K562 (cell line): ENCODE measurements around the gene ZNF669. TPM values are rescaled to one million over a fixed set of nuclear protein-coding genes. Genes with fewer than 3 reads are reported as not detected.
A peak's percentile ranks its signal among the peaks of the same experiment; 100 is the strongest.

Experiments
- ATAC-seq: fragments of 200-7000 bp; cut with Tn5 transposase; 3 replicates; pipeline ENCODE4 v1.9.1; 2020; ENCODE audit warnings: moderate library complexity
- BruUV-seq: library from RNA; stranded (reverse); fragments of 400-500 nt; replicated peaks from 2 replicates; lab custom pipeline; 2021; lab: Mats Ljungman, UMichigan
- CTCF ChIA-PET: fragments of 300-600 bp; formaldehyde crosslinking; extraction: SDS; loops from one replicate; lab custom pipeline; 2021; ENCODE audit warnings: low intra/inter-chr PET ratio; lab: Yijun Ruan, JAX
- POLR2A ChIA-PET: fragments of 300-600, 350-650 bp; sonication (Branson Sonifier 250); formaldehyde crosslinking; extraction: SDS; loops from one replicate; lab custom pipeline; 2021; ENCODE audit warnings: antibody characterized with exemption, inconsistent platforms; lab: Yijun Ruan, JAX
- DNase-seq, 4 experiments: peaks; one replicate each; pipeline versions ENCODE4 v3.0.0 to v3.0.0-alpha.2; 2011 to 2018; ENCODE audit warnings: low spot score in 3 of 4, mixed read lengths in 3 of 4; ENCODE audit errors: extremely low read depth in 1 of 4
- FAIRE-seq: peaks from 2 replicates; lab custom pipeline; 2011; peaks lifted over from hg19 to GRCh38; lab: Jason Lieb, UNC
- H2AFZ ChIP-seq: 2 replicates; pipeline ENCODE4 v1.6.0; 2011; ENCODE audit warnings: low read depth, low read length, control low read depth, inconsistent platforms
- H3K27ac ChIP-seq: fragments of 200-600 bp; 3 replicates; pipeline ENCODE4 v1.8.0; 2011; ENCODE audit warnings: low read depth, mild to moderate bottlenecking, control low read depth, inconsistent platforms, low read length, moderate library complexity, mixed read lengths; ENCODE audit errors: extremely low read depth
- H3K27me3 ChIP-seq, 2 experiments: fragments of 300-600 bp in 1 of 2; 2 replicates in 1 of 2; 3 replicates in 1 of 2; pipeline versions ENCODE4 v1.6.0 to v1.8.0; 2011; ENCODE audit warnings: inconsistent platforms in 2 of 2, low read length in 2 of 2, mild to moderate bottlenecking in 1 of 2, mixed read lengths in 1 of 2, moderate library complexity in 1 of 2; ENCODE audit not compliant: control insufficient read depth in 2 of 2, insufficient read depth in 2 of 2
- H3K36me3 ChIP-seq: fragments of 300-600 bp; 3 replicates; pipeline ENCODE4 v1.8.0; 2011; ENCODE audit warnings: mild to moderate bottlenecking, low read length, inconsistent platforms; ENCODE audit not compliant: control insufficient read depth, insufficient read depth
- H3K4me1 ChIP-seq, 2 experiments: fragments of 200-600 bp in 1 of 2; replicated peaks in 1 of 2; 2 replicates in 1 of 2; 3 replicates in 1 of 2; pipeline versions ENCODE4 v1.5.1 to v1.8.0; 2011; ENCODE audit warnings: inconsistent platforms in 2 of 2, low read length in 2 of 2, mild to moderate bottlenecking in 1 of 2, mixed read lengths in 1 of 2, moderate library complexity in 1 of 2; ENCODE audit not compliant: control insufficient read depth in 2 of 2, insufficient read depth in 2 of 2
- H3K4me2 ChIP-seq: 2 replicates; pipeline ENCODE4 v1.6.1; 2011; ENCODE audit warnings: low read length, control low read depth, inconsistent platforms, mixed read lengths; ENCODE audit not compliant: insufficient read depth
- H3K4me3 ChIP-seq: fragments of 200-600 bp; sonication (generic), shearing (Covaris generic); 2 replicates; pipeline ENCODE4 v1.5.1; 2016; ENCODE audit warnings: control low read depth, inconsistent platforms
- H3K79me2 ChIP-seq: fragments of 200-600 bp; 3 replicates; pipeline ENCODE4 v1.8.0; 2011; ENCODE audit warnings: low read length, inconsistent platforms; ENCODE audit not compliant: control insufficient read depth, insufficient read depth
- H3K9ac ChIP-seq, 2 experiments: 2 replicates each; pipeline versions ENCODE4 v1.6.0 to v1.6.1; 2011; ENCODE audit warnings: low read depth in 2 of 2, low read length in 2 of 2, control low read depth in 1 of 2, inconsistent platforms in 1 of 2, mild to moderate bottlenecking in 1 of 2, mixed read lengths in 1 of 2; ENCODE audit not compliant: insufficient read depth in 1 of 2
- H3K9me1 ChIP-seq: one replicate; pipeline ENCODE4 v1.6.0; 2011; ENCODE audit warnings: inconsistent platforms, mild to moderate bottlenecking, low read length, moderate library complexity; ENCODE audit not compliant: control insufficient read depth, insufficient read depth
- H3K9me3 ChIP-seq: replicated peaks from 2 replicates; pipeline ENCODE4 v1.5.1; 2011; ENCODE audit warnings: low read depth, low read length, inconsistent platforms; ENCODE audit not compliant: control insufficient read depth, insufficient read depth
- H4K20me1 ChIP-seq: replicated peaks from 2 replicates; pipeline ENCODE4 v1.6.1; 2011; ENCODE audit warnings: low read length, inconsistent platforms, mixed read lengths; ENCODE audit not compliant: control insufficient read depth, insufficient read depth
- CBFB ChIP-seq: sonication (generic); formaldehyde crosslinking; IDR thresholded peaks from 2 replicates; pipeline ENCODE4 v1.4.0; 2020; ENCODE audit warnings: mild to moderate bottlenecking, missing genetic modification reagents
- CBX3 ChIP-seq, 2 experiments: IDR thresholded peaks; 1 replicate in 1 of 2; 2 replicates in 1 of 2; pipeline ENCODE4 v1.6.1; 2012; ENCODE audit warnings: inconsistent platforms in 2 of 2, low read length in 2 of 2, borderline replicate concordance in 1 of 2, control low read depth in 1 of 2
- FOXJ2 ChIP-seq: fragments of 200-800 bp; sonication (Bioruptor generic); IDR thresholded peaks from 2 replicates; pipeline ENCODE4 v1.6.1; 2016; ENCODE audit warnings: missing genetic modification characterization, missing compliant biosample characterization
- FOXK1 ChIP-seq: sonication (generic); formaldehyde crosslinking; IDR thresholded peaks from 2 replicates; pipeline ENCODE4 v1.8.0; 2022; ENCODE audit warnings: missing genetic modification reagents, mild to moderate bottlenecking, borderline replicate concordance
- NFXL1 ChIP-seq: fragments of 450-650 bp; formaldehyde crosslinking; IDR thresholded peaks from 2 replicates; pipeline ENCODE4 v1.4.0; 2021; ENCODE audit warnings: mild to moderate bottlenecking
- PRPF4 ChIP-seq: fragments of 200-400 bp; formaldehyde crosslinking; IDR thresholded peaks from one replicate; pipeline ENCODE4 v1.6.1; 2017; ENCODE audit warnings: low read length, low read depth, mild to moderate bottlenecking; ENCODE audit not compliant: insufficient read depth, poor library complexity, severe bottlenecking
- RBFOX2 ChIP-seq: fragments of 200-400 bp; formaldehyde crosslinking; IDR thresholded peaks from 2 replicates; pipeline ENCODE4 v1.6.1; 2017; ENCODE audit warnings: low read depth, mild to moderate bottlenecking, low read length, moderate library complexity
- SRSF3 ChIP-seq: fragments of 200-400 bp; formaldehyde crosslinking; IDR thresholded peaks from 2 replicates; pipeline ENCODE4 v1.6.1; 2016; ENCODE audit warnings: mild to moderate bottlenecking, low read length, moderate library complexity; ENCODE audit not compliant: insufficient read depth
- STAG1 ChIP-seq: sonication (generic); formaldehyde crosslinking; IDR thresholded peaks from 2 replicates; pipeline ENCODE4 v1.5.0; 2020; ENCODE audit warnings: missing genetic modification reagents, borderline replicate concordance
- XRCC4 ChIP-seq: IDR thresholded peaks from one replicate; pipeline ENCODE4 v1.6.1; 2011; ENCODE audit not compliant: insufficient read depth, insufficient read length; ENCODE audit errors: extremely low read depth
- ZNF347 ChIP-seq: fragments of 450-650 bp; formaldehyde crosslinking; IDR thresholded peaks from 2 replicates; pipeline ENCODE4 v1.4.0; 2020; ENCODE audit warnings: low read depth, mild to moderate bottlenecking, moderate library complexity
- ZNF518B ChIP-seq: fragments of 250-450 bp; sonication (Bioruptor Pico); IDR thresholded peaks from 2 replicates; pipeline ENCODE4 v1.5.0; 2021; ENCODE audit warnings: mild to moderate bottlenecking, moderate library complexity
- WGBS: fragments of 100-300 bp; shearing (Covaris generic); methylation state at CpG from one replicate; pipeline ENCODE4 v1.1.6; 2016; ENCODE audit warnings: low coverage, mixed read lengths; ENCODE audit not compliant: insufficient coverage; ENCODE audit errors: missing lambda C conversion rate; 5-methylcytosine and 5-hydroxymethylcytosine counted together
- in situ Hi-C: fragments of 300-500 bp; cut with MboI; formaldehyde crosslinking; loops from 4 replicates; pipeline ENCODE4 v1.15.0; 2018; ENCODE audit warnings: inconsistent platforms, mixed read lengths
- intact Hi-C: fragments of 100-400 bp; cut with micrococcal nuclease; formaldehyde crosslinking; loops from 2 replicates; pipeline ENCODE4 v1.14.2; 2022
- polyA plus RNA-seq, 8 experiments: library from polyadenylated mRNA; depleted of rRNA in 4 of 8; stranded (reverse) in 5 of 8; unstranded in 3 of 8; fragments of >200 nt; fragmentation: Nextera tagmentation in 2 of 8; fragmentation: Illumina TruSeq in 1 of 8; extraction: Ambion mirVana in 2 of 8; extraction: Trizol in 1 of 8; gene quantifications; 2 replicates each; pipeline versions ENCODE4 v1.2.1 to v1.2.3, GENCODE V29; 2011 to 2014; ENCODE audit warnings: inconsistent platforms in 1 of 8, missing spikeins in 1 of 8
- total RNA-seq, 7 experiments: library from RNA; depleted of rRNA in 6 of 7; stranded (reverse); fragments of >200 nt in 6 of 7; fragmentation: Illumina TruSeq in 2 of 7; extraction: Trizol in 2 of 7; gene quantifications; 2 replicates each; pipeline versions ENCODE4 v1.2.1 to v1.2.3, GENCODE V29; 2011 to 2021; ENCODE audit warnings: low replicate concordance in 1 of 7

ZNF669 gene
- total and polyA plus RNA-seq, 9 of the 15 experiments (the other 6 are each of a cell fraction or from before 2014, with no cell fraction given), result 5.3 to 18.3 (median 10.2) TPM

- Histone ChIP-seq H2AFZ (no peak overlapping the region), H3K27me3 (no peaks in the 10 kb centered on the region), H3K4me1 (peaks cover 13 to 19% of the 10 kb centered on the region in 2 experiments), H3K9me1 (no peaks in the 10 kb centered on the region), H3K79me2 (peaks cover 27% of the 10 kb centered on the region), H3K9me3 (peaks cover 26% of the 10 kb centered on the region), H3K4me3 (no peak overlapping the region), H3K4me2 (no peak overlapping the region), H3K36me3 (peaks cover 19% of the 10 kb centered on the region), H3K27ac (no peak overlapping the region), H4K20me1 (no peaks in the 10 kb centered on the region), H3K9ac (no peak overlapping the region)
- BruUV-seq, result no TSS peak
- DNase-seq (no peak), FAIRE-seq (no peak), ATAC-seq (no peak)
- WGBS, result 71% methylated on average over 14 of the region's 15 CpGs
- intact Hi-C loops, result loop anchor here (2.0 kb wide), 1 partner anchor 27 kb away; the partner anchor contains the start of gene ZNF670
- no peak for TF ChIP-seq PRPF4
- ChIA-PET POLR2A (no interaction called here), CTCF (interaction anchor here (0.7 kb wide), 1 partner anchor 605 kb away, joined by 3 read pairs; no protein-coding TSS in a partner anchor)
- in situ Hi-C loops, result no loop called here
Measured at GRCh38 chr1:247105966-247106365, 1.8 kb upstream of the ZNF669 start.

- peak overlapping the region; percentile 88; the same call in 2 of the 3 replicates for H3K27ac ChIP-seq
- H3K4me3 ChIP-seq, result no peak overlapping the region
- no peaks in the 10 kb centered on the region for H3K27me3 ChIP-seq
- H3K79me2 ChIP-seq, result peaks cover 27% of the 10 kb centered on the region
- DNase-seq (no peak), ATAC-seq (no peak), FAIRE-seq (no peak)
- no TSS peak for BruUV-seq
- 92% methylated on average over 12 of the region's 13 CpGs for WGBS
- ChIA-PET CTCF (no interaction called here), POLR2A (interaction anchor here (0.6 kb wide), 1 partner anchor 372 kb away, joined by 3 read pairs; no protein-coding TSS in a partner anchor)
- H3K4me1 ChIP-seq, result peaks cover 9 to 11% of the 10 kb centered on the region in 2 experiments
- 0 out of 2 replicates have a peak overlapping the region, but pooled peaks have one; percentile 15 for H3K4me2 ChIP-seq
- intact Hi-C loops (loop anchor here (2.0 kb wide), 1 partner anchor 26 kb away; the partner anchor contains the start of gene ZNF670), in situ Hi-C loops (no loop called here)
- H3K36me3 ChIP-seq, result peaks cover 29% of the 10 kb centered on the region
- H2AFZ ChIP-seq, result peak overlapping the region; percentile 50
- no peaks in the 10 kb centered on the region for H3K9me1 ChIP-seq
- H3K9me3 ChIP-seq, result peaks cover 34% of the 10 kb centered on the region
- H3K9ac ChIP-seq, result no peak overlapping the region
- no peaks in the 10 kb centered on the region for H4K20me1 ChIP-seq
- TF ChIP-seq STAG1 (CRISPR knock-in tag), result 0 out of 2 replicates have a peak, but pooled peaks have one; percentile 9
- TF ChIP-seq ZNF518B (CRISPR knock-in tag), result no peak
- TF ChIP-seq ZNF347 (CRISPR knock-in tag), result no peak
- TF ChIP-seq FOXK1 (CRISPR knock-in tag), result 0 out of 2 replicates have a peak, but pooled peaks have one; percentile 35
- no peak for TF ChIP-seq RBFOX2
- no peak for TF ChIP-seq CBFB
- peak in 1 of 2 experiments; percentile 7; a peak in 1 of 3 replicates for TF ChIP-seq CBX3 (IDR thresholded peaks at IDR 0.05; ENCODE audit: borderline replicate concordance in 1 of 2, low read length in 2 of 2)
- no peak for TF ChIP-seq SRSF3
- TF ChIP-seq XRCC4, result no peak
- TF ChIP-seq NFXL1 (CRISPR knock-in tag), result no peak
- TF ChIP-seq FOXJ2 (tag), result 0 out of 2 replicates have a peak, but pooled peaks have one; percentile 10
Measured at GRCh38 chr1:247104965-247105364, 809 bp upstream of the ZNF669 start.
